Bronchial epithelial cell (primary cell): ENCODE results near the gene C2. TPM values are rescaled to one million over a fixed set of nuclear protein-coding genes. Genes with fewer than 3 reads are reported as not detected.
A peak's percentile ranks its signal among the peaks of the same experiment; 100 is the strongest.

ENCODE experiments used
- DNase-seq: peaks from one replicate; pipeline ENCODE4 v3.0.0-alpha.2; 2010; ENCODE audit warnings: low read depth
- FAIRE-seq: peaks from 2 replicates; lab custom pipeline; 2011; peaks lifted over from hg19 to GRCh38; lab: Jason Lieb, UNC
- H3K27me3 ChIP-seq: 2 replicates; pipeline ENCODE4 v1.5.1; 2011; ENCODE audit warnings: low read length; ENCODE audit not compliant: control insufficient read depth, insufficient read depth
- H3K36me3 ChIP-seq: 2 replicates; pipeline ENCODE4 v1.5.1; 2011; ENCODE audit warnings: low read length; ENCODE audit not compliant: control insufficient read depth, insufficient read depth
- H3K4me3 ChIP-seq: 2 replicates; pipeline ENCODE4 v1.5.1; 2011; ENCODE audit warnings: mild to moderate bottlenecking, low read depth, low read length, control low read depth
- CTCF ChIP-seq: IDR thresholded peaks from 2 replicates; pipeline ENCODE4 v1.5.1; 2011; ENCODE audit warnings: mild to moderate bottlenecking, moderate library complexity, low read length, control low read depth, inconsistent platforms; ENCODE audit not compliant: insufficient read depth, severe bottlenecking
- total RNA-seq: library from RNA; depleted of rRNA; stranded (reverse); fragments of >200 nt; gene quantifications from 2 replicates; pipeline ENCODE4 v1.2.1, GENCODE V29; 2014

C2 gene
- total RNA-seq, 1 donor from 2014 or later, result 0.53 TPM

- FAIRE-seq (no peak), DNase-seq (peak; percentile 87)
- no peaks in the 10 kb centered on the region for H3K27me3 ChIP-seq
- TF ChIP-seq CTCF, result no peak
- peak within 1 kb of the TSS; percentile 15 for H3K4me3 ChIP-seq
- no peaks in the 10 kb centered on the region for H3K36me3 ChIP-seq
Measured at GRCh38 chr6:31945507-31946369, 18.2 kb downstream of the C2 start, which contains the start of gene CFB. Gene CFB (plus strand): TSS chr6:31946095. CDS start chr6:31946222, 127 bp downstream.

- FAIRE-seq (no peak), DNase-seq (no peak)
- H3K36me3 ChIP-seq, result no peaks in the 10 kb centered on the region
- no peaks in the 10 kb centered on the region for H3K27me3 ChIP-seq
- no peak overlapping the region for H3K4me3 ChIP-seq
- no peak for TF ChIP-seq CTCF
Measured at GRCh38 chr6:31946370-31946885, 18.9 kb downstream of the C2 start.

GRCh38 chr6:31947070-31947675 lies 19.7 kb downstream of the C2 start:
- no peak overlapping the region for H3K4me3 ChIP-seq
- FAIRE-seq (no peak), DNase-seq (no peak)
- H3K36me3 ChIP-seq, result peaks cover 3% of the 10 kb centered on the region
- no peak for TF ChIP-seq CTCF
- H3K27me3 ChIP-seq, result no peaks in the 10 kb centered on the region

- Histone ChIP-seq H3K36me3 (peaks cover 3% of the 10 kb centered on the region), H3K4me3 (no peak overlapping the region), H3K27me3 (no peaks in the 10 kb centered on the region)
- DNase-seq (no peak), FAIRE-seq (no peak)
- no peak for TF ChIP-seq CTCF
Measured at GRCh38 chr6:31947864-31948263, 20.3 kb downstream of the C2 start.

- peaks cover 3% of the 10 kb centered on the region for H3K36me3 ChIP-seq
- TF ChIP-seq CTCF, result no peak
- no peak overlapping the region for H3K4me3 ChIP-seq
- H3K27me3 ChIP-seq, result no peaks in the 10 kb centered on the region
- DNase-seq, result no peak
- no peak for FAIRE-seq
Measured at GRCh38 chr6:31948306-31948705, 20.8 kb downstream of the C2 start.
